H1 (cell line): ENCODE results near the gene IQCK. TPM values are rescaled to one million over a fixed set of nuclear protein-coding genes. Genes with fewer than 3 reads are reported as not detected.

ENCODE experiments used
- ASH2L ChIP-seq: fragments of 200-600, 300-600 bp; sonication (generic); IDR thresholded peaks from one replicate; pipeline ENCODE4 v1.7.1; 2017; ENCODE audit warnings: low read length
- BCL11A ChIP-seq, 2 experiments: IDR thresholded peaks; one replicate each; pipeline ENCODE4 v1.6.1; 2011; ENCODE audit warnings: low read depth in 2 of 2, low read length in 2 of 2, mild to moderate bottlenecking in 2 of 2
- CEBPB ChIP-seq: IDR thresholded peaks from 2 replicates; pipeline ENCODE4 v1.6.1; 2012; ENCODE audit warnings: low read depth, low read length
- HDAC6 ChIP-seq: IDR thresholded peaks from one replicate; pipeline ENCODE4 v1.7.1; 2012; ENCODE audit warnings: low read depth, mild to moderate bottlenecking, inconsistent platforms, low read length, moderate library complexity
- JUND ChIP-seq: IDR thresholded peaks from 2 replicates; pipeline ENCODE4 v1.6.1; 2011; ENCODE audit warnings: mild to moderate bottlenecking, improper control_type of control experiment, low read length
- KDM1A ChIP-seq: fragments of 200-600, 300-600 bp; sonication (generic); IDR thresholded peaks from 2 replicates; pipeline ENCODE4 v1.7.1; 2016; ENCODE audit warnings: mild to moderate bottlenecking, low read length, borderline replicate concordance
- PHF8 ChIP-seq: fragments of 200-600 bp; sonication (generic); conservative IDR thresholded peaks from 2 replicates; pipeline ENCODE4 v1.7.1; 2012; ENCODE audit warnings: low read depth, mild to moderate bottlenecking, inconsistent platforms, low read length, moderate library complexity
- POU5F1 ChIP-seq: IDR thresholded peaks from 2 replicates; pipeline ENCODE4 v1.6.1; 2011; ENCODE audit warnings: low read depth, mild to moderate bottlenecking, low read length, moderate library complexity
- RNF2 ChIP-seq: fragments of 200-900, 300-1000 bp; sonication (generic); IDR thresholded peaks from 2 replicates; pipeline ENCODE4 v1.7.1; 2016; ENCODE audit warnings: borderline replicate concordance, low read depth, mild to moderate bottlenecking, antibody characterized with exemption, low read length; ENCODE audit not compliant: poor library complexity, severe bottlenecking; ENCODE audit errors: missing control alignments
- RXRA ChIP-seq: IDR thresholded peaks from 2 replicates; pipeline ENCODE4 v1.6.1; 2011; ENCODE audit warnings: low read depth, mild to moderate bottlenecking, low read length, moderate library complexity; ENCODE audit not compliant: insufficient read depth
- SIN3A ChIP-seq, 2 experiments: IDR thresholded peaks in 1 of 2; conservative IDR thresholded peaks in 1 of 2; 2 replicates each; pipeline ENCODE4 v1.6.1; 2011 to 2012; ENCODE audit warnings: low read length in 2 of 2, improper control_type of control experiment in 1 of 2, low read depth in 1 of 2, mild to moderate bottlenecking in 1 of 2
- SP1 ChIP-seq: IDR thresholded peaks from 2 replicates; pipeline ENCODE4 v1.6.1; 2011; ENCODE audit warnings: low read depth, low read length
- SP2 ChIP-seq: IDR thresholded peaks from 2 replicates; pipeline ENCODE4 v1.6.1; 2012; ENCODE audit warnings: mild to moderate bottlenecking, low read length, inconsistent platforms
- TBP ChIP-seq: IDR thresholded peaks from 2 replicates; pipeline ENCODE4 v1.6.1; 2011; ENCODE audit warnings: low read depth, low read length, improper control_type of control experiment
- polyA plus RNA-seq, 7 experiments: library from polyadenylated mRNA; depleted of rRNA in 3 of 7; stranded (reverse) in 5 of 7; unstranded in 2 of 7; fragments of >200 nt in 5 of 7; fragments of 200-250 nt in 2 of 7; gene quantifications; 1 replicate in 5 of 7; 2 replicates in 1 of 7; 4 replicates in 1 of 7; pipeline versions ENCODE4 v1.2.1 to v1.2.3, GENCODE V29; 2011 to 2013; ENCODE audit warnings: missing spikeins in 2 of 7, mixed read lengths in 2 of 7
- total RNA-seq: library from RNA; stranded (reverse); fragmentation: NEBNext Ultra II Directional; extraction: Animal tissue kit (Norgen Biotek cat#: 25700); gene quantifications from 2 replicates; pipeline ENCODE4 v1.2.1, GENCODE V29; 2021
- TF ChIP-seq, protein P1 (sequence below): IDR thresholded peaks from 2 replicates; pipeline ENCODE4 v1.6.1; 2012; ENCODE audit warnings: low read length, inconsistent platforms

Gene IQCK
- total and polyA plus RNA-seq, 2 of the 8 experiments (the other 6 are each of a cell fraction or from before 2014, with no cell fraction given): 6.2 to 9.3 TPM

DNA sequence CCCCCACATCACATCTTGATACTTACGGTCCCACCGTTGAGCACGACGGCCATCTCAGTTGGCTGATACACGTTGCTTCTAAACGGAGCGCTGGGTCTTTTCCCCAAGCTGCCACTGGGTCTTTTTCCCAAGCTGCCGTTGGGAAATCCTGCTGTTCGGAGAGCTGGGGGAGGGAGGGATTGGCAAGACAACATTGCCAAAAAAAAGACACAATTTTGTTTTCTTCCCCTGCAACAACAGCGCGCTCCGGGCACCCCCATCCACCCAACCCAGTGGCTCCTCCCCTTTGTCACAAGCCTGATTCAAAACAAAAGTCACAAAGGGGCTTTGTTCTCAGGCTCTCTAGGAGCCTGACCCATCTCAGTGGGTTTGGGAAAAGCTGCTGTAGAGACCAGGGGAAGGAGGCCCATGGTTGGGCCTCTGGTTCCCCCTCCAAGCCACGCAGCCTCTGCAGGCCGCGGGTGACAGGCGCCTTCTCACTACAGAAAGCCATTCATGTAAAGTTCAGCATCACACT is 143.8 kb downstream of the IQCK start (continued):
- no peak for TF ChIP-seq PHF8
- TF ChIP-seq HDAC6: no peak
- TF ChIP-seq SIN3A (conservative IDR thresholded peaks at IDR 0.05 in 1 of 2, IDR thresholded peaks at IDR 0.05 in 1 of 2; ENCODE audit: low read depth in 1 of 2, low read length in 2 of 2): no peak
- TF ChIP-seq TBP: peak; percentile 48; the same call in 1 of the 2 replicates
- TF ChIP-seq SP2: no peak
- TF ChIP-seq SP1: peak; percentile 63; the same call in 1 of the 2 replicates
- TF ChIP-seq BCL11A (IDR thresholded peaks at IDR 0.05; ENCODE audit: low read depth in 2 of 2, low read length in 2 of 2): no peak
- no peak for TF ChIP-seq CEBPB
- TF ChIP-seq RXRA: no peak
- peak; percentile 59 for TF ChIP-seq ASH2L
- TF ChIP-seq JUND: no peak
- TF ChIP-seq, protein P1, sequence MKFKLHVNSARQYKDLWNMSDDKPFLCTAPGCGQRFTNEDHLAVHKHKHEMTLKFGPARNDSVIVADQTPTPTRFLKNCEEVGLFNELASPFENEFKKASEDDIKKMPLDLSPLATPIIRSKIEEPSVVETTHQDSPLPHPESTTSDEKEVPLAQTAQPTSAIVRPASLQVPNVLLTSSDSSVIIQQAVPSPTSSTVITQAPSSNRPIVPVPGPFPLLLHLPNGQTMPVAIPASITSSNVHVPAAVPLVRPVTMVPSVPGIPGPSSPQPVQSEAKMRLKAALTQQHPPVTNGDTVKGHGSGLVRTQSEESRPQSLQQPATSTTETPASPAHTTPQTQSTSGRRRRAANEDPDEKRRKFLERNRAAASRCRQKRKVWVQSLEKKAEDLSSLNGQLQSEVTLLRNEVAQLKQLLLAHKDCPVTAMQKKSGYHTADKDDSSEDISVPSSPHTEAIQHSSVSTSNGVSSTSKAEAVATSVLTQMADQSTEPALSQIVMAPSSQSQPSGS: no peak
- no peak for TF ChIP-seq RNF2
- TF ChIP-seq POU5F1: no peak
- no peak for TF ChIP-seq KDM1A
- TF ChIP-seq, all 59 proteins: peak for 9
